Ovary (tissue), 9 donors: ENCODE data around the gene SPSB1. TPM values are rescaled to one million over a fixed set of nuclear protein-coding genes. Genes with fewer than 3 reads are reported as not detected.

ENCODE experiments used
- DNase-seq, 5 donors: peaks; one replicate each; pipeline ENCODE4 v3.0.0-alpha.2; 2019 to 2020
- H3K27ac ChIP-seq, 2 donors: fragments of 200-600 bp; one replicate each; pipeline versions ENCODE4 v1.5.1 to v1.8.0; 2019 to 2022
- H3K27me3 ChIP-seq: fragments of 200-600 bp; one replicate; pipeline ENCODE4 v1.8.0; 2022
- H3K36me3 ChIP-seq: fragments of 200-600 bp; sonication (generic); one replicate; pipeline ENCODE4 v1.5.1; 2019
- H3K4me1 ChIP-seq: one replicate; pipeline ENCODE4 v1.8.1; 2013; ENCODE audit warnings: mild to moderate bottlenecking, moderate library complexity; ENCODE audit not compliant: insufficient read depth
- H3K4me3 ChIP-seq: fragments of 200-600 bp; sonication (generic); one replicate; pipeline ENCODE4 v1.5.1; 2017
- H3K9me3 ChIP-seq, 2 donors: fragments of 200-600 bp in 1 of 2; sonication (generic) in 1 of 2; one replicate each; pipeline versions ENCODE4 v1.5.1 to v1.8.1; 2013 to 2019; ENCODE audit warnings: mild to moderate bottlenecking in 1 of 2, moderate library complexity in 1 of 2
- CTCF ChIP-seq, 3 donors: fragments of 450-650 bp in 2 of 3; fragments of 200-600 bp in 1 of 3; IDR thresholded peaks; one replicate each; pipeline versions ENCODE4 v1.5.1 to v1.8.0; 2016 to 2022; ENCODE audit warnings: antibody characterized with exemption in 3 of 3, mild to moderate bottlenecking in 1 of 3
- EP300 ChIP-seq: sonication (generic); formaldehyde crosslinking; IDR thresholded peaks from one replicate; pipeline ENCODE4 v1.6.1; 2017; ENCODE audit warnings: antibody characterized with exemption
- POLR2A ChIP-seq: fragments of 450-650 bp; IDR thresholded peaks from one replicate; pipeline ENCODE4 v1.6.1; 2017; ENCODE audit warnings: antibody characterized with exemption, mild to moderate bottlenecking, moderate library complexity
- WGBS, 3 donors: extraction: QIAGEN DNeasy Blood & Tissue Kit in 1 of 3; methylation state at CpG; one replicate each; pipeline versions ENCODE4 v1.1.5 to v1.1.7; 2013 to 2017; 5-methylcytosine and 5-hydroxymethylcytosine counted together
- intact Hi-C, 4 donors: fragments of 100-400 bp; cut with DNase I; formaldehyde crosslinking; loops; one replicate each; pipeline versions ENCODE4 v1.11.0 to v1.15.1; 2022 to 2023
- polyA plus RNA-seq, 2 donors: library from polyadenylated mRNA; stranded (reverse); fragments of 200-250 nt in 1 of 2; fragments of 350-450 nt in 1 of 2; fragmentation: Illumina TruSeq in 1 of 2; extraction: RNeasy Lipid Tissue Mini Kit (QIAGEN cat#74804) in 1 of 2; gene quantifications; one replicate each; pipeline ENCODE4 v1.2.3, GENCODE V29; 2013 to 2014
- total RNA-seq, 7 donors: library from RNA; depleted of rRNA in 2 of 7; stranded (reverse); fragments of >200 nt in 2 of 7; fragmentation: NEBNext Ultra II Directional in 3 of 7; extraction: Animal tissue kit (Norgen Biotek cat#: 25700) in 3 of 7; gene quantifications; one replicate each; pipeline versions ENCODE4 v1.1.0 to v1.2.4, GENCODE V29; 2016 to 2023
- donor health status: DM: no; HTN: no; CAD: no; lungs with moderate emphysema.
- donor health status: DM: no; HTN: no; CAD: no.
- donor health status: Bipolar disorder and iron deficiency.
- donor health status: DM: yes; HTN: yes; CAD: no.
- donor health status: DM: no; HTN: no; CAD: no.
- donor health status: DM: yes; HTN: yes; CAD: no.

Gene SPSB1
- total and polyA plus RNA-seq, 9 donors: 20.4 to 69.6 (median 34.4) TPM

- no peaks in the 10 kb centered on the region for H3K9me3 ChIP-seq
- intact Hi-C loops: no loop called here
- H3K27me3 ChIP-seq: no peaks in the 10 kb centered on the region
- WGBS, 3 donors: 61 to 81% (median 75%) methylated on average over 8 of the region's 8 CpGs
- no peak overlapping the region for H3K27ac ChIP-seq
- no peak for DNase-seq
- no peak for TF ChIP-seq POLR2A
- TF ChIP-seq EP300: no peak
- TF ChIP-seq CTCF (IDR thresholded peaks at IDR 0.05): no peak
- H3K4me3 ChIP-seq: no peak overlapping the region
- no peaks in the 10 kb centered on the region for H3K36me3 ChIP-seq
- peaks cover 23% of the 10 kb centered on the region for H3K4me1 ChIP-seq
Observed at GRCh38 chr1:9346566-9346965, 53.9 kb downstream of the SPSB1 start.

GRCh38 chr1:9347095-9347850 lies 54.6 kb downstream of the SPSB1 start:
- H3K27ac ChIP-seq: no peak overlapping the region

GRCh38 chr1:9349331-9349851 lies 56.7 kb downstream of the SPSB1 start:
- TF ChIP-seq EP300 (no peak), POLR2A (no peak), CTCF (IDR thresholded peaks at IDR 0.05) (no peak)
- Histone ChIP-seq H3K4me3 (no peak overlapping the region), H3K4me1 (peaks cover 25% of the 10 kb centered on the region), H3K9me3 (no peaks in the 10 kb centered on the region), H3K36me3 (no peaks in the 10 kb centered on the region), H3K27me3 (no peaks in the 10 kb centered on the region), H3K27ac (no peak overlapping the region)
- WGBS, 3 donors: 59 to 65% (median 62%) methylated on average over 22 of the region's 22 CpGs
- DNase-seq: no peak
- intact Hi-C loops: no loop called here

More at GRCh38 chr1:9347095-9347850, 54.6 kb downstream of the SPSB1 start:
- no peaks in the 10 kb centered on the region for H3K27me3 ChIP-seq
- H3K36me3 ChIP-seq: no peaks in the 10 kb centered on the region
- intact Hi-C loops: no loop called here
- peaks cover 25% of the 10 kb centered on the region for H3K4me1 ChIP-seq
- H3K9me3 ChIP-seq: no peaks in the 10 kb centered on the region
- no peak overlapping the region for H3K4me3 ChIP-seq
- TF ChIP-seq CTCF (IDR thresholded peaks at IDR 0.05) (no peak), POLR2A (no peak), EP300 (no peak)
- DNase-seq: no peak
- 55 to 63% (median 59%) methylated on average over 14 of the region's 14 CpGs for WGBS, 3 donors

- Histone ChIP-seq H3K27ac (no peak overlapping the region), H3K4me1 (peaks cover 20% of the 10 kb centered on the region), H3K27me3 (no peaks in the 10 kb centered on the region), H3K36me3 (no peaks in the 10 kb centered on the region), H3K4me3 (no peak overlapping the region), H3K9me3 (no peaks in the 10 kb centered on the region)
- no peak for DNase-seq
- intact Hi-C loops: loop anchor here in 1 of 4 donors (10.0 kb wide), 1 partner anchor 45 kb away; no protein-coding TSS in a partner anchor
- WGBS, 3 donors: 70 to 73% (median 71%) methylated on average over 20 of the region's 20 CpGs
- TF ChIP-seq CTCF (IDR thresholded peaks at IDR 0.05) (no peak), EP300 (no peak), POLR2A (no peak)
Observed at GRCh38 chr1:9350013-9350908, 57.6 kb downstream of the SPSB1 start.
